GM23338 (cell line): Measurements from ENCODE around the gene UMODL1. TPM values are rescaled to one million over a fixed set of nuclear protein-coding genes. Genes with fewer than 3 reads are reported as not detected.

Experiments
- CTCF ChIP-seq, 2 experiments: fragments of 200-600 bp in 1 of 2; sonication (generic) in 1 of 2; conservative IDR thresholded peaks; 2 replicates each; pipeline versions ENCODE4 v1.5.1 to v1.6.1; 2016 to 2017; ENCODE audit warnings: antibody characterized with exemption in 2 of 2, low read depth in 2 of 2, mild to moderate bottlenecking in 2 of 2, moderate library complexity in 1 of 2
- EZH2phosphoT487 ChIP-seq: fragments of 200-600 bp; sonication (generic); IDR thresholded peaks from one replicate; pipeline ENCODE4 v1.8.1; 2018; ENCODE audit warnings: antibody characterized with exemption; ENCODE audit not compliant: unreplicated experiment
- STAT1 ChIP-seq: IDR thresholded peaks from one replicate; pipeline ENCODE4 v1.6.1; 2016; ENCODE audit warnings: antibody characterized with exemption; ENCODE audit not compliant: unreplicated experiment
- ZNF114 ChIP-seq: fragments of 250-450 bp; sonication (Bioruptor Pico); IDR thresholded peaks from 2 replicates; pipeline ENCODE4 v1.5.0; 2020; ENCODE audit warnings: mild to moderate bottlenecking, moderate library complexity
- ZNF331 ChIP-seq: fragments of 250-450 bp; sonication (Bioruptor Pico); IDR thresholded peaks from 2 replicates; pipeline ENCODE4 v1.5.0; 2020; ENCODE audit warnings: low read depth, mild to moderate bottlenecking, moderate library complexity
- ZNF462 ChIP-seq: fragments of 250-450 bp; sonication (Bioruptor Pico); IDR thresholded peaks from 2 replicates; pipeline ENCODE4 v1.5.0; 2020; ENCODE audit warnings: mild to moderate bottlenecking, moderate library complexity
- polyA plus RNA-seq: library from polyadenylated mRNA; unstranded; fragments of >200 nt; fragmentation: Nextera tagmentation; extraction: Ambion mirVana; gene quantifications from 2 replicates; pipeline ENCODE4 v1.2.1, GENCODE V29; 2016
- total RNA-seq: library from RNA; depleted of rRNA; stranded (reverse); fragments of >200 nt; shearing (Covaris generic); gene quantifications from 2 replicates; pipeline ENCODE4 v1.2.3, GENCODE V29; 2014
- TF ChIP-seq, protein P1 (sequence below): IDR thresholded peaks from 2 replicates; pipeline ENCODE4 v1.6.1; 2016; ENCODE audit warnings: antibody characterized with exemption
- TF ChIP-seq, protein P2 (sequence below): IDR thresholded peaks from one replicate; pipeline ENCODE4 v1.6.1; 2018; ENCODE audit warnings: antibody characterized with exemption; ENCODE audit not compliant: unreplicated experiment

The UMODL1 gene
- total and polyA plus RNA-seq, 2 experiments from 2014 or later: not detected

- TF ChIP-seq ZNF462 (CRISPR knock-in tag) (no peak), ZNF114 (CRISPR knock-in tag) (no peak), ZNF331 (no peak), STAT1 (no peak), EZH2phosphoT487 (no peak), CTCF (conservative IDR thresholded peaks at IDR 0.05; ENCODE audit: low read depth in 2 of 2) (no peak)
- TF ChIP-seq, protein P1, sequence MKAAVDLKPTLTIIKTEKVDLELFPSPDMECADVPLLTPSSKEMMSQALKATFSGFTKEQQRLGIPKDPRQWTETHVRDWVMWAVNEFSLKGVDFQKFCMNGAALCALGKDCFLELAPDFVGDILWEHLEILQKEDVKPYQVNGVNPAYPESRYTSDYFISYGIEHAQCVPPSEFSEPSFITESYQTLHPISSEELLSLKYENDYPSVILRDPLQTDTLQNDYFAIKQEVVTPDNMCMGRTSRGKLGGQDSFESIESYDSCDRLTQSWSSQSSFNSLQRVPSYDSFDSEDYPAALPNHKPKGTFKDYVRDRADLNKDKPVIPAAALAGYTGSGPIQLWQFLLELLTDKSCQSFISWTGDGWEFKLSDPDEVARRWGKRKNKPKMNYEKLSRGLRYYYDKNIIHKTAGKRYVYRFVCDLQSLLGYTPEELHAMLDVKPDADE: no peak
- TF ChIP-seq, protein P2, sequence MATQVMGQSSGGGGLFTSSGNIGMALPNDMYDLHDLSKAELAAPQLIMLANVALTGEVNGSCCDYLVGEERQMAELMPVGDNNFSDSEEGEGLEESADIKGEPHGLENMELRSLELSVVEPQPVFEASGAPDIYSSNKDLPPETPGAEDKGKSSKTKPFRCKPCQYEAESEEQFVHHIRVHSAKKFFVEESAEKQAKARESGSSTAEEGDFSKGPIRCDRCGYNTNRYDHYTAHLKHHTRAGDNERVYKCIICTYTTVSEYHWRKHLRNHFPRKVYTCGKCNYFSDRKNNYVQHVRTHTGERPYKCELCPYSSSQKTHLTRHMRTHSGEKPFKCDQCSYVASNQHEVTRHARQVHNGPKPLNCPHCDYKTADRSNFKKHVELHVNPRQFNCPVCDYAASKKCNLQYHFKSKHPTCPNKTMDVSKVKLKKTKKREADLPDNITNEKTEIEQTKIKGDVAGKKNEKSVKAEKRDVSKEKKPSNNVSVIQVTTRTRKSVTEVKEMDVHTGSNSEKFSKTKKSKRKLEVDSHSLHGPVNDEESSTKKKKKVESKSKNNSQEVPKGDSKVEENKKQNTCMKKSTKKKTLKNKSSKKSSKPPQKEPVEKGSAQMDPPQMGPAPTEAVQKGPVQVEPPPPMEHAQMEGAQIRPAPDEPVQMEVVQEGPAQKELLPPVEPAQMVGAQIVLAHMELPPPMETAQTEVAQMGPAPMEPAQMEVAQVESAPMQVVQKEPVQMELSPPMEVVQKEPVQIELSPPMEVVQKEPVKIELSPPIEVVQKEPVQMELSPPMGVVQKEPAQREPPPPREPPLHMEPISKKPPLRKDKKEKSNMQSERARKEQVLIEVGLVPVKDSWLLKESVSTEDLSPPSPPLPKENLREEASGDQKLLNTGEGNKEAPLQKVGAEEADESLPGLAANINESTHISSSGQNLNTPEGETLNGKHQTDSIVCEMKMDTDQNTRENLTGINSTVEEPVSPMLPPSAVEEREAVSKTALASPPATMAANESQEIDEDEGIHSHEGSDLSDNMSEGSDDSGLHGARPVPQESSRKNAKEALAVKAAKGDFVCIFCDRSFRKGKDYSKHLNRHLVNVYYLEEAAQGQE: no peak
These were observed 42.9 kb downstream of the UMODL1 start (continued) for GRCh38 chr21:42113926-42114409.
